WERI-Rb-1 (cell line): Measurements from ENCODE around the gene RHBDL1.

Experiments
- DNase-seq: peaks from one replicate; pipeline ENCODE4 v3.0.0-alpha.2; 2020
- H3K27ac ChIP-seq: fragments of 250-450 bp; sonication (Bioruptor Pico); 2 replicates; pipeline ENCODE4 v1.5.1; 2020; ENCODE audit warnings: mild to moderate bottlenecking, moderate library complexity
- H3K27me3 ChIP-seq: fragments of 250-450 bp; sonication (Bioruptor Pico); 2 replicates; pipeline ENCODE4 v1.5.1; 2021; ENCODE audit warnings: mild to moderate bottlenecking, low read depth, moderate library complexity; ENCODE audit not compliant: insufficient read depth, severe bottlenecking
- H3K36me3 ChIP-seq: fragments of 250-450 bp; sonication (Bioruptor Pico); 2 replicates; pipeline ENCODE4 v1.5.1; 2020; ENCODE audit warnings: mild to moderate bottlenecking, moderate library complexity
- H3K4me3 ChIP-seq: 2 replicates; pipeline ENCODE4 v1.5.1; 2011; ENCODE audit warnings: low read depth, mild to moderate bottlenecking, control low read depth, low read length
- H3K9me3 ChIP-seq: fragments of 250-450 bp; sonication (Bioruptor Pico); 2 replicates; pipeline ENCODE4 v1.5.1; 2021; ENCODE audit warnings: mild to moderate bottlenecking, moderate library complexity; ENCODE audit not compliant: severe bottlenecking
- CTCF ChIP-seq: IDR thresholded peaks from 2 replicates; pipeline ENCODE4 v1.5.1; 2011; ENCODE audit warnings: low read depth, mild to moderate bottlenecking, control low read depth, inconsistent platforms, low read length

RHBDL1 gene

GRCh38 chr16:645852-646678, 29.4 kb upstream of the RHBDL1 start:
- no peak for DNase-seq
- Histone ChIP-seq H3K36me3 (peaks cover 9% of the 10 kb centered on the region), H3K27ac (no peak overlapping the region), H3K27me3 (no peaks in the 10 kb centered on the region), H3K4me3 (no peak overlapping the region), H3K9me3 (no peaks in the 10 kb centered on the region)
- no peak for TF ChIP-seq CTCF

GRCh38 chr16:646679-647172, 28.7 kb upstream of the RHBDL1 start:
- H3K36me3 ChIP-seq = peaks cover 15% of the 10 kb centered on the region
- H3K27me3 ChIP-seq = no peaks in the 10 kb centered on the region
- H3K4me3 ChIP-seq = no peak overlapping the region
- no peak for TF ChIP-seq CTCF
- no peaks in the 10 kb centered on the region for H3K9me3 ChIP-seq
- no peak overlapping the region for H3K27ac ChIP-seq
- DNase-seq = no peak

DNA sequence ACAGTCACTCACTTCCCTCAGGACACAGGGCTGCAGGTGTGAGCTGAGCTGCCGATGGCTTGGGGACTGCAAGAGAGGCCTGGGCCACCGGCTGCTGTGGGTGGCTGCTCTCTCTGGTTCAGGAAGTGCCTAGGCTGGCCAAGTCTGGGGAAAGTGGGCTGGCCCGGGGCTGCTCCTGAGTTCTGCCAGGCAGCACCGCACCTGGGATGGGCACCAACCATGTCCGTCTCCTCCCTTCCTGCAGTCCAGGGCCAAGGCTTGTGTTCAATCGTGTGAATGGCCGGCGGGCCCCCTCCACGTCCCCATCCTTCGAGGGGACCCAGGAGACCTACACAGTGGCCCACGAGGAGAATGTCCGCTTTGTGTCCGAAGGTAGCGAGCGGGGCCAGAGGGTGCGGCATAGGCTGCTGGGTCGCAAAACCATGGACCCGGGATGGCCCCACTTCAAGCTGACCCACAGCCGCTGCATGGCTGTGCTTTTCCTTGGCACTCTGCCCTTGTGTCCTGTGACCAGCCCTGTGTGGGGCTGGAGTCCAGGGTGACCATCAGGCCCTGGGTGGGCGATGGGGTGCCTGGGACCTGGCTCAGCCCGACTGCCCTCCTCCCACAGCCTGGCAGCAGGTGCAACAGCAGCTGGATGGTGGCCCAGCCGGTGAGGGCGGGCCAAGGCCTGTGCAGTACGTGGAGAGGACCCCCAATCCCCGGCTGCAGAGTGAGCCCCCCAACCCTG, 28.1 kb upstream of the RHBDL1 start:
- H3K9me3 ChIP-seq = no peaks in the 10 kb centered on the region
- peaks cover 21% of the 10 kb centered on the region for H3K36me3 ChIP-seq
- H3K4me3 ChIP-seq = no peak overlapping the region
- H3K27me3 ChIP-seq = no peaks in the 10 kb centered on the region
- no peak overlapping the region for H3K27ac ChIP-seq
- DNase-seq = no peak
- TF ChIP-seq CTCF = no peak

DNA sequence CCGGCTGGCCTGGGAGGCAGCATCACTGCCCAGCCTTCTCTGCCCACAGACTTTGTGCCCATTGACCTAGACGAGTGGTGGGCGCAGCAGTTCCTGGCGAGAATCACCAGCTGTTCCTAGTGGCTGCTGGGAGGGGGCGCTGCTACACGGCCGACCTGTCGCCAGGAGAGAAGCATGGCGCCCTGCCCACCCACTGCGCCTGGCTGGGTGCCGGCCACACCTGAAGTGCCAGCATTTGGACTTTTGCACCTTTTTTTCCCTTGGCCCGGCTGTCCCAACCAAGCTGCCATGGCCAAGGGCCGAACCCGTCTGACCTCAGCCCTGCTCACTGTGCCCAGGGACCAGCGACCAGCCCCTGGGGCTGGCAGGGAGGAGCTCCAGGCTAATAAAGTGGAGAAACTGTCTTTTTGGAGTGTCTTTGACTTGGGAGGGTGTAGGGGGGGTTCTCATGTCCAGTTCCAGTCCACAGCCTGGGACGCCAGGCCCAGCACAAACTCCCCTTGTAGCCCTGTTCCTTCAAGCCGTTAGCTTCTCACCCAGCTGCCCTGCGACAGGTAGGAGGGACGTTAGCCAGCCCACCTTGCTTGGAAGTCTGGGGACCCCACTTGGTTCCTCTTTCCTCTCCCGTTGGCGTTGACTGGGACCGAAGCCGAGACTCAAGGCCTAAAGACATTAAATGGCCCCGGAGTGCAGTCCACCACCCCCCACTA, 27.2 kb upstream of the RHBDL1 start:
- Histone ChIP-seq H3K4me3 (peak overlapping the region; percentile 58), H3K27me3 (no peaks in the 10 kb centered on the region), H3K9me3 (no peaks in the 10 kb centered on the region), H3K36me3 (peaks cover 30% of the 10 kb centered on the region), H3K27ac (peak overlapping the region; percentile 91)
- DNase-seq = peak; percentile 73
- peak; percentile 86 for TF ChIP-seq CTCF

GRCh38 chr16:648781-649589, 26.5 kb upstream of the RHBDL1 start, which contains the start of gene WDR90:
Gene WDR90 (plus strand): TSS chr16:649365. CDS start chr16:649417, 52 bp downstream.
- H3K4me3 ChIP-seq = peak within 1 kb of the TSS; percentile 58
- H3K27ac ChIP-seq = peak within 1 kb of the TSS; percentile 91
- no peaks in the 10 kb centered on the region for H3K9me3 ChIP-seq
- no peaks in the 10 kb centered on the region for H3K27me3 ChIP-seq
- peaks cover 37% of the 10 kb centered on the region for H3K36me3 ChIP-seq
- DNase-seq = peak; percentile 93
- TF ChIP-seq CTCF = no peak
